ENCODE results near the gene TBC1D32.
"Not testable (repeated sequence)": the region's sequence is repeated elsewhere in the genome, so short reads cannot be mapped to it uniquely, and the experiment has no call there.

TBC1D32 gene

GRCh38 chr6:121319112-121319553, 15.1 kb downstream of the TBC1D32 start:
- DNase-seq, result no peak

- no peak for DNase-seq
These were observed 19.7 kb downstream of the TBC1D32 start for GRCh38 chr6:121314381-121315112.

GRCh38 chr6:121311814-121312213, 22.5 kb downstream of the TBC1D32 start:
- not testable (repeated sequence) for DNase-seq

- DNase-seq, result no peak
These were observed 23.8 kb downstream of the TBC1D32 start for GRCh38 chr6:121310495-121310894.

GRCh38 chr6:121309768-121310469, 24.4 kb downstream of the TBC1D32 start:
- no peak for DNase-seq

- DNase-seq, result peak; percentile 0
These were observed 28.2 kb downstream of the TBC1D32 start for GRCh38 chr6:121305957-121306607.

GRCh38 chr6:121302882-121303281, 31.4 kb downstream of the TBC1D32 start:
- no peak for DNase-seq

- not testable (repeated sequence) for DNase-seq
These were observed 33.1 kb downstream of the TBC1D32 start for GRCh38 chr6:121301156-121301555.

GRCh38 chr6:121297694-121298093, 36.6 kb downstream of the TBC1D32 start:
- no peak for DNase-seq

- DNase-seq, result no peak
These were observed 49.2 kb downstream of the TBC1D32 start for GRCh38 chr6:121285041-121285440.

GRCh38 chr6:121274666-121275295, 59.5 kb downstream of the TBC1D32 start:
- DNase-seq, result no peak

GRCh38 chr6:121263742-121264141, 70.5 kb downstream of the TBC1D32 start:
- DNase-seq, result no peak

- DNase-seq, result no peak
These were observed 73.6 kb downstream of the TBC1D32 start for GRCh38 chr6:121260651-121261102.

GRCh38 chr6:121247386-121247785, 86.9 kb downstream of the TBC1D32 start:
- DNase-seq, result no peak

- DNase-seq, result no peak
These were observed 91.9 kb downstream of the TBC1D32 start for GRCh38 chr6:121242386-121242785.

GRCh38 chr6:121237859-121238258, 96.4 kb downstream of the TBC1D32 start:
- no peak for DNase-seq

- DNase-seq, result no peak
These were observed 97.3 kb downstream of the TBC1D32 start for GRCh38 chr6:121236984-121237383.

- no peak for DNase-seq
These were observed 98.9 kb downstream of the TBC1D32 start for GRCh38 chr6:121235386-121235785.

- no peak for DNase-seq
These were observed 110.3 kb downstream of the TBC1D32 start for GRCh38 chr6:121223930-121224329.

GRCh38 chr6:121223212-121223611, 111.1 kb downstream of the TBC1D32 start:
- no peak for DNase-seq

GRCh38 chr6:121222656-121223055, 111.6 kb downstream of the TBC1D32 start:
- DNase-seq, result no peak

- no peak for DNase-seq
These were observed 117.4 kb downstream of the TBC1D32 start for GRCh38 chr6:121216928-121217327.

GRCh38 chr6:121213341-121213740, 120.9 kb downstream of the TBC1D32 start:
- not testable (repeated sequence) for DNase-seq

All from COR-L47 (cell line).